GM23338 (cell line): ENCODE measurements around the gene KSR2. TPM values are rescaled to one million over a fixed set of nuclear protein-coding genes. Genes with fewer than 3 reads are reported as not detected.
"Not testable (repeated sequence)": the region's sequence is repeated elsewhere in the genome, so short reads cannot be mapped to it uniquely, and the experiment has no call there.

ENCODE experiments used
- ATAC-seq: fragments of 200-7000 bp; cut with Tn5 transposase; 3 replicates; pipeline ENCODE4 v1.9.1; 2020
- DNase-seq: peaks from one replicate; pipeline ENCODE4 v3.0.0-alpha.2; 2015; ENCODE audit warnings: low spot score
- H2AFZ ChIP-seq: fragments of 200-600 bp; sonication (generic); 2 replicates; pipeline ENCODE4 v1.8.0; 2016; ENCODE audit warnings: antibody characterized with exemption, mild to moderate bottlenecking, moderate library complexity
- H3F3A ChIP-seq: fragments of 200-600 bp; sonication (generic); replicated peaks from 2 replicates; pipeline ENCODE4 v1.8.0; 2017; ENCODE audit warnings: antibody characterized with exemption, mixed run types, low read depth
- H3K27ac ChIP-seq: fragments of 200-600 bp; sonication (generic); 2 replicates; pipeline ENCODE4 v1.6.1; 2016; ENCODE audit warnings: low read depth
- H3K27me3 ChIP-seq: fragments of 200-600 bp; sonication (generic); 2 replicates; pipeline ENCODE4 v1.8.0; 2016; ENCODE audit warnings: mild to moderate bottlenecking, mixed run types, moderate library complexity; ENCODE audit not compliant: insufficient read depth
- H3K36me3 ChIP-seq: fragments of 200-600 bp; sonication (generic); 2 replicates; pipeline ENCODE4 v1.8.0; 2016; ENCODE audit warnings: mild to moderate bottlenecking; ENCODE audit not compliant: insufficient read depth
- H3K4me1 ChIP-seq: fragments of 200-600 bp; sonication (generic); 2 replicates; pipeline ENCODE4 v1.8.0; 2016; ENCODE audit warnings: mild to moderate bottlenecking, moderate library complexity; ENCODE audit not compliant: insufficient read depth
- H3K4me2 ChIP-seq: fragments of 200-600 bp; sonication (generic); 2 replicates; pipeline ENCODE4 v1.7.1; 2017; ENCODE audit warnings: mixed run types
- H3K4me3 ChIP-seq: fragments of 200-600 bp; sonication (generic); 2 replicates; pipeline ENCODE4 v1.6.1; 2016; ENCODE audit warnings: mixed run types
- H3K79me2 ChIP-seq: fragments of 200-600 bp; sonication (generic); replicated peaks from 2 replicates; pipeline ENCODE4 v1.8.0; 2017; ENCODE audit warnings: mild to moderate bottlenecking; ENCODE audit not compliant: insufficient read depth
- H3K9me2 ChIP-seq: fragments of 200-600 bp; sonication (generic); 2 replicates; pipeline ENCODE4 v1.8.0; 2017; ENCODE audit not compliant: insufficient read depth
- H4K20me1 ChIP-seq: fragments of 200-600 bp; sonication (generic); replicated peaks from 2 replicates; pipeline ENCODE4 v1.8.0; 2017; ENCODE audit warnings: mild to moderate bottlenecking; ENCODE audit not compliant: insufficient read depth
- H3K27ac Mint-ChIP-seq: 2 replicates; pipeline ENCODE4 v1.8.0; 2020; ENCODE audit warnings: inconsistent platforms, mild to moderate bottlenecking, moderate library complexity, mixed read lengths
- H3K27me3 Mint-ChIP-seq: 3 replicates; pipeline ENCODE4 v1.8.0; 2022; ENCODE audit warnings: low read depth, mild to moderate bottlenecking, moderate library complexity, mixed read lengths, inconsistent platforms; ENCODE audit not compliant: insufficient read depth, poor library complexity
- H3K36me3 Mint-ChIP-seq: 3 replicates; pipeline ENCODE4 v1.8.0; 2021; ENCODE audit warnings: low read depth, mild to moderate bottlenecking, inconsistent platforms, moderate library complexity, mixed read lengths
- H3K4me1 Mint-ChIP-seq: 3 replicates; pipeline ENCODE4 v1.8.0; 2020; ENCODE audit warnings: mild to moderate bottlenecking, inconsistent platforms, mixed read lengths
- H3K4me3 Mint-ChIP-seq: 3 replicates; pipeline ENCODE4 v1.8.0; 2021; ENCODE audit warnings: moderate library complexity, mild to moderate bottlenecking, inconsistent platforms, mixed read lengths
- H3K9me3 Mint-ChIP-seq: 3 replicates; pipeline ENCODE4 v1.8.0; 2020; ENCODE audit warnings: moderate library complexity, mild to moderate bottlenecking, inconsistent platforms, mixed read lengths
- CTCF ChIP-seq, 2 experiments: fragments of 200-600 bp in 1 of 2; sonication (generic) in 1 of 2; conservative IDR thresholded peaks; 2 replicates each; pipeline versions ENCODE4 v1.5.1 to v1.6.1; 2016 to 2017; ENCODE audit warnings: antibody characterized with exemption in 2 of 2, low read depth in 2 of 2, mild to moderate bottlenecking in 2 of 2, moderate library complexity in 1 of 2
- ETS1 ChIP-seq: IDR thresholded peaks from 2 replicates; pipeline ENCODE4 v1.6.1; 2016; ENCODE audit warnings: antibody characterized with exemption
- POLR2AphosphoS5 ChIP-seq: IDR thresholded peaks from 2 replicates; pipeline ENCODE4 v1.6.1; 2016; ENCODE audit warnings: antibody characterized with exemption, low read depth
- REST ChIP-seq: IDR thresholded peaks from one replicate; pipeline ENCODE4 v1.6.1; 2018; ENCODE audit warnings: antibody characterized with exemption; ENCODE audit not compliant: unreplicated experiment
- ZNF114 ChIP-seq: fragments of 250-450 bp; sonication (Bioruptor Pico); IDR thresholded peaks from 2 replicates; pipeline ENCODE4 v1.5.0; 2020; ENCODE audit warnings: mild to moderate bottlenecking, moderate library complexity
- polyA plus RNA-seq: library from polyadenylated mRNA; unstranded; fragments of >200 nt; fragmentation: Nextera tagmentation; extraction: Ambion mirVana; gene quantifications from 2 replicates; pipeline ENCODE4 v1.2.1, GENCODE V29; 2016
- total RNA-seq: library from RNA; depleted of rRNA; stranded (reverse); fragments of >200 nt; shearing (Covaris generic); gene quantifications from 2 replicates; pipeline ENCODE4 v1.2.3, GENCODE V29; 2014

KSR2 gene
- total and polyA plus RNA-seq, 2 experiments from 2014 or later: 1.1 to 2.7 TPM

GRCh38 chr12:117876436-117876816 is 92.4 kb downstream of the KSR2 start (continued):
- TF ChIP-seq REST: no peak

GRCh38 chr12:117875744-117876435 is 92.9 kb downstream of the KSR2 start:
- Histone ChIP-seq H3K4me2 (peak overlapping the region; percentile 75), H3K27me3 (no peaks in the 10 kb centered on the region), H2AFZ (no peak overlapping the region), H3K79me2 (no peaks in the 10 kb centered on the region), H3K36me3 (no peaks in the 10 kb centered on the region), H3K4me3 (peak overlapping the region; percentile 45), H3F3A (no peaks in the 10 kb centered on the region), H3K4me1 (peaks cover 4% of the 10 kb centered on the region; the same call in 1 of the 2 replicates), H3K9me2 (no peaks in the 10 kb centered on the region), H3K27ac (no peak overlapping the region), H4K20me1 (0 out of 2 replicates have a peak, but pooled peaks cover 7% of the 10 kb centered on the region)
- DNase-seq: peak; percentile 95
- no peak overlapping the region for H3K27ac Mint-ChIP-seq
- H3K4me1 Mint-ChIP-seq: peaks cover 23% of the 10 kb centered on the region
- peak; percentile 85 for ATAC-seq
- TF ChIP-seq ETS1: no peak
- TF ChIP-seq CTCF (conservative IDR thresholded peaks at IDR 0.05; ENCODE audit: low read depth in 2 of 2): 0 out of 4 replicates have a peak, but pooled peaks of 1 of the 2 experiments have one; percentile 15
- TF ChIP-seq ZNF114 (CRISPR knock-in tag): no peak
- no peaks in the 10 kb centered on the region for H3K36me3 Mint-ChIP-seq
- H3K9me3 Mint-ChIP-seq: no peaks in the 10 kb centered on the region
- H3K27me3 Mint-ChIP-seq: peaks cover 13% of the 10 kb centered on the region
- peak overlapping the region; percentile 62 for H3K4me3 Mint-ChIP-seq

GRCh38 chr12:117874842-117875434 is 93.9 kb downstream of the KSR2 start:
- Histone ChIP-seq H3K4me2 (no peak overlapping the region), H3K36me3 (no peaks in the 10 kb centered on the region), H3K4me1 (peaks cover 4% of the 10 kb centered on the region; the same call in 1 of the 2 replicates), H3K4me3 (no peak overlapping the region), H3K79me2 (no peaks in the 10 kb centered on the region), H3F3A (no peaks in the 10 kb centered on the region), H3K9me2 (no peaks in the 10 kb centered on the region), H2AFZ (no peak overlapping the region), H4K20me1 (0 out of 2 replicates have a peak, but pooled peaks cover 7% of the 10 kb centered on the region), H3K27me3 (no peaks in the 10 kb centered on the region), H3K27ac (no peak overlapping the region)
- Mint-ChIP-seq H3K27me3 (peaks cover 13% of the 10 kb centered on the region), H3K9me3 (no peaks in the 10 kb centered on the region), H3K27ac (no peak overlapping the region), H3K36me3 (no peaks in the 10 kb centered on the region), H3K4me1 (peaks cover 23% of the 10 kb centered on the region), H3K4me3 (0 out of 3 replicates have a peak overlapping the region, but pooled peaks have one; percentile 4)
- DNase-seq: peak; percentile 90
- ATAC-seq: peak; percentile 80
- TF ChIP-seq CTCF (conservative IDR thresholded peaks at IDR 0.05; ENCODE audit: low read depth in 2 of 2): peak; percentile 80 to 91
- TF ChIP-seq POLR2AphosphoS5: no peak

GRCh38 chr12:117874198-117874597 is 94.6 kb downstream of the KSR2 start:
- Mint-ChIP-seq H3K4me1 (peaks cover 23% of the 10 kb centered on the region), H3K27me3 (peaks cover 13% of the 10 kb centered on the region)
- H3K36me3 ChIP-seq, H3K4me1 ChIP-seq, ATAC-seq, H2AFZ ChIP-seq, H3F3A ChIP-seq, H3K9me3 Mint-ChIP-seq, H3K27ac Mint-ChIP-seq, H3K27me3 ChIP-seq, H3K4me3 Mint-ChIP-seq, H3K4me3 ChIP-seq, H3K27ac ChIP-seq, H3K36me3 Mint-ChIP-seq, H3K79me2 ChIP-seq, DNase-seq, H3K4me2 ChIP-seq, H4K20me1 ChIP-seq, H3K9me2 ChIP-seq: not testable (repeated sequence)
